Upper lobe of left lung (tissue), 6 donors: ENCODE results near the gene ASB2. TPM values are rescaled to one million over a fixed set of nuclear protein-coding genes. Genes with fewer than 3 reads are reported as not detected.

Experiments used
- ATAC-seq, 2 donors: fragments of 200-7000 bp; cut with Tn5 transposase; one replicate each; pipeline ENCODE4 v1.9.1; 2022; ENCODE audit warnings: mild to moderate bottlenecking in 2 of 2, moderate library complexity in 2 of 2; ENCODE audit not compliant: low FRiP score in 2 of 2
- DNase-seq, 2 donors: peaks; one replicate each; pipeline ENCODE4 v3.0.0-alpha.2; 2019 to 2020
- H3K27ac ChIP-seq, 4 donors: fragments of 200-600 bp; sonication (generic); one replicate each; pipeline ENCODE4 v1.5.1; 2016 to 2019
- H3K27me3 ChIP-seq, 4 donors: fragments of 200-600 bp; sonication (generic); one replicate each; pipeline ENCODE4 v1.5.1; 2017 to 2019
- H3K36me3 ChIP-seq, 4 donors: fragments of 200-600 bp; sonication (generic); one replicate each; pipeline ENCODE4 v1.5.1; 2016 to 2019
- H3K4me1 ChIP-seq, 4 donors: fragments of 200-600 bp; sonication (generic); one replicate each; pipeline ENCODE4 v1.5.1; 2018 to 2019
- H3K4me3 ChIP-seq, 4 donors: fragments of 200-600 bp; sonication (generic); one replicate each; pipeline ENCODE4 v1.5.1; 2017 to 2019; ENCODE audit warnings: mild to moderate bottlenecking in 2 of 4, moderate library complexity in 1 of 4
- H3K9me3 ChIP-seq, 4 donors: fragments of 200-600 bp; sonication (generic); one replicate each; pipeline ENCODE4 v1.5.1; 2018 to 2019
- CTCF ChIP-seq, 6 experiments: fragments of 450-650 bp in 4 of 6; fragments of 200-600 bp in 2 of 6; sonication (generic) in 2 of 6; IDR thresholded peaks; one replicate each; pipeline ENCODE4 v1.5.1; 2016 to 2019; ENCODE audit warnings: antibody characterized with exemption in 6 of 6
- EP300 ChIP-seq, 4 donors: sonication (generic); formaldehyde crosslinking; IDR thresholded peaks; one replicate each; pipeline ENCODE4 v1.5.1; 2017; ENCODE audit warnings: antibody characterized with exemption in 4 of 4, control low read depth in 2 of 4
- POLR2A ChIP-seq, 4 donors: fragments of 450-650 bp; IDR thresholded peaks; one replicate each; pipeline ENCODE4 v1.5.1; 2016 to 2017; ENCODE audit warnings: antibody characterized with exemption in 4 of 4, mild to moderate bottlenecking in 2 of 4
- POLR2AphosphoS5 ChIP-seq, 2 donors: sonication (generic); formaldehyde crosslinking; IDR thresholded peaks; one replicate each; pipeline ENCODE4 v1.5.1; 2017; ENCODE audit warnings: antibody characterized with exemption in 2 of 2
- WGBS, 2 donors: methylation state at CpG; one replicate each; pipeline ENCODE4 v1.1.5; 2017 to 2018; 5-methylcytosine and 5-hydroxymethylcytosine counted together
- total RNA-seq, 6 donors: library from RNA; depleted of rRNA in 4 of 6; stranded (reverse); fragments of >200 nt in 4 of 6; gene quantifications; one replicate each; pipeline versions ENCODE4 v1.1.0 to v1.2.1, GENCODE V29; 2016 to 2021
- donor health status: DM: no; HTN: no; CAD: no; lungs with moderate emphysema.
- donor health status: DM: no; HTN: yes; CAD: no; lungs with severe emphysema.

The ASB2 gene
- total RNA-seq, 6 donors from 2014 or later = 0.76 to 2.2 (median 1.9) TPM; not detected in 1

- no peak overlapping the region for H3K4me3 ChIP-seq
- no peak for TF ChIP-seq POLR2A (IDR thresholded peaks at IDR 0.05)
- no peaks in the 10 kb centered on the region for H3K36me3 ChIP-seq
- DNase-seq = no peak
- no peak for ATAC-seq
- no peaks in the 10 kb centered on the region for H3K4me1 ChIP-seq
- H3K27me3 ChIP-seq = no peaks in the 10 kb centered on the region
- H3K9me3 ChIP-seq = no peaks in the 10 kb centered on the region
- WGBS, 2 donors = 69 to 75% methylated on average over 3 of the region's 3 CpGs
- H3K27ac ChIP-seq = no peak overlapping the region
Observed at GRCh38 chr14:94008234-94008633, 31.9 kb upstream of the ASB2 start.

DNA sequence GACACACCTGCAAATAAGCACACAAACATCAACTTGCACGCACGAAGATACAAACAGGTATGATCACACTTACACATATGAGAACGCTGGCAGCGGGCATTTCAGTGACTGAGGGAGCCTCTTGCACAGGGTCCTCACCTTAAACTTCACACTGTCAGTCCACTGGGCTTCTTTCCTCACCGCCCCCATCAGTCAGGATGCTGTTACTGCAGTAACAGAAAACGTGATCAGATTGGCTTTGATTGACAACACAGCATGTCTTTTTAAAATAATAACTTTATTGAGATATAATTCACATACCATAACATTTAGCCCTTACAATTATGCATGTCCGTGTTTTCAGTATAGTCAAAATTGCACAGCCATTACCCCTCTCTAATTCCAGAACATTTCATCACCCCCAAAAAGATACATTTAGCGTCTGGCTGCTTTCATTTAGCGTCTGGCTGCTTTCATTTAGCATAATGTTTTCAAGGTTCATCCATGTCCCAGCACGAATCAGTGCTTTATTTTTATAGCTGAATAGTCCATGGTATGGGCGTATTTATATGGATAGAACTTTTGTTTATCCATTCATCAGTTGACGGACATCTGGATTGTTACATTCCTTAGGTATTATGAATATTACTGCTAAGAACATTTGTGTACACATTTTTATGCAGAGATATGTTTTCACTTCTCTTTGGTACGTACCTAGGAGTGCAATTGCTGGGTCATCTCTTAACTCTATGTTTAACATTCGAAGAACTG, 29.1 kb upstream of the ASB2 start:
- ATAC-seq = no peak
- Histone ChIP-seq H3K9me3 (no peaks in the 10 kb centered on the region), H3K4me3 (no peak overlapping the region), H3K36me3 (no peaks in the 10 kb centered on the region), H3K4me1 (no peaks in the 10 kb centered on the region), H3K27ac (no peak overlapping the region), H3K27me3 (peaks cover 0 to 5% (median 0%) of the 10 kb centered on the region in 4 donors)
- no peak for TF ChIP-seq EP300 (IDR thresholded peaks at IDR 0.05)
- no peak for TF ChIP-seq POLR2AphosphoS5 (IDR thresholded peaks at IDR 0.05)
- TF ChIP-seq CTCF (IDR thresholded peaks at IDR 0.05) = no peak
- TF ChIP-seq POLR2A (IDR thresholded peaks at IDR 0.05) = no peak
- 48 to 51% methylated on average over 14 of the region's 14 CpGs for WGBS, 2 donors
- no peak for DNase-seq

DNA sequence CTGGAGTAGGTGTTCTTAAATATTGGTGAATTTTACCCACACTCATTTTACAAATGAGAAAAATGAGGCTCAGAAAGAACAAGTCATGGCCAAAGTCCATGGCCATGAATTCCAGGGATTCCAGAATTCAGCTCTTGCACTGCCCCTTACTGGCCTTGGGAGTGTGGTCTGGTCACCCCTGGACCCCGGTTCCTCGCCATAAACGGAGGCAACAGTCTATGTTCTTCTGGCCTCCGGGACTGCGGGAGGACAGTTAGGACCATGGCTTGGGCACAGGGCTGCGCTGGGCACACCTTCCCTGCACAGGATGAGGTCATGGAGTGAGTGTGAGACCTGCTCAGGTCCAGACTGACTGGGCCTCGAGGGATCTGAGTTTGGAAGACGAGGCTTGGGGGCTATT, 27.6 kb upstream of the ASB2 start:
- DNase-seq = no peak
- peak; percentile 2 to 16 for ATAC-seq
- no peak for TF ChIP-seq EP300 (IDR thresholded peaks at IDR 0.05)
- no peak for TF ChIP-seq CTCF (IDR thresholded peaks at IDR 0.05)
- no peak for TF ChIP-seq POLR2A (IDR thresholded peaks at IDR 0.05)
- TF ChIP-seq POLR2AphosphoS5 (IDR thresholded peaks at IDR 0.05) = no peak
- Histone ChIP-seq H3K4me1 (no peaks in the 10 kb centered on the region), H3K4me3 (no peak overlapping the region), H3K36me3 (no peaks in the 10 kb centered on the region), H3K9me3 (no peaks in the 10 kb centered on the region), H3K27me3 (peaks cover 0 to 5% (median 0%) of the 10 kb centered on the region in 4 donors), H3K27ac (no peak overlapping the region)
- WGBS, 2 donors = 40 to 87% methylated on average over 2 to 8 of the region's 8 CpGs

- no peaks in the 10 kb centered on the region for H3K9me3 ChIP-seq
- H3K27me3 ChIP-seq = peaks cover 0 to 5% (median 0%) of the 10 kb centered on the region in 4 donors
- TF ChIP-seq EP300 (IDR thresholded peaks at IDR 0.05) (no peak), POLR2A (IDR thresholded peaks at IDR 0.05) (no peak), POLR2AphosphoS5 (IDR thresholded peaks at IDR 0.05) (no peak), CTCF (IDR thresholded peaks at IDR 0.05) (no peak)
- DNase-seq (no peak), ATAC-seq (no peak)
- no peak overlapping the region for H3K27ac ChIP-seq
- H3K36me3 ChIP-seq = no peaks in the 10 kb centered on the region
- no peaks in the 10 kb centered on the region for H3K4me1 ChIP-seq
- 72 to 76% methylated on average over 2 to 4 of the region's 4 CpGs for WGBS, 2 donors
- no peak overlapping the region for H3K4me3 ChIP-seq
Observed at GRCh38 chr14:94003397-94003796, 27.0 kb upstream of the ASB2 start.

DNA sequence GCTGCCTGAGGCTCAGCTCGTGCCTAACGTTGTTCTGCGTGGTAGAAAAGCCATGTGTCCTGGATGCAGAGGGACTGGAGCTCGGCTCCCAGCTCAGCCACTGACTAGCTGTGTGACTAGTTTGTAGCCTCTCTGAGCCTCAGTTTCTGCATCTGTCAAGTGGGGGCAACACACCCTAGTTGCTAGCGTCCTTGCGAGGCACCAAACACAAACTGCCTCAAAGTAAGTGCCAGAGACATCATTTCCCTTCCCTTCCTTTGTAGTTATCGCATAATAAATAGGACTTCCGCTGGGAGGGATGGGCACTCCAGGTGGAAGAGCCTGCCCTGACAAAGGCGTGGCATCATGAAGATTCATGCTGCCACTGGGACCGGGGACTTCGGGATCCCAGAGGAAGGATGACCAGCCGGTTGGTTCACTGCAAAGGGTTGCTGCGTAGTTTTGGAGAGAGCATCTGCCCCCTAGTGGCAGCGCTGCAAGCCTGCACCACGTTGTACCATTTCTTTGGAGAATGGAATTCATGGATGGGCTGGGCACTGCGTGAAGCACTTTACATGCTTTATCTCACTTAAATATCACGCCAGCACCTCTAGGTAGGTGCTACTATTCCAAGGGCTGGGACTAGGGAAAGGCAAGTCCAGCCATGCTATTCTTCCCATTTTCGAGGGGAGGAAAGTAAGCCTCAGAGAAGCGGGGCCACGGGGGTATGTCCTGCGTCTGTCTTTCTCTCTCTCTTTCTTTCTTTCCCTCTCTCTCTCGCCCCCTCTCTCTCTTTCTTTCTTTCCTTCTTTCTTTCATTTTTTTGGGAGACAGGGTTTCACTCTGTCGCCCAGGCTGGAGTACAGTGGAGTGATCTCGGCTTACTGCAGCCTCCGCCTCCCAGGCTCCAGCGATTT, 25.4 kb upstream of the ASB2 start:
- 41 to 53% methylated on average over 17 to 26 of the region's 26 CpGs for WGBS, 2 donors
- TF ChIP-seq POLR2AphosphoS5 (IDR thresholded peaks at IDR 0.05) (no peak), EP300 (IDR thresholded peaks at IDR 0.05) (no peak), CTCF (IDR thresholded peaks at IDR 0.05) (peak; percentile 83 to 94 (median 92))
- DNase-seq (peak in 1 of 2 donors; percentile 59), ATAC-seq (peak; percentile 80 to 84)
- Histone ChIP-seq H3K27ac (no peak overlapping the region), H3K36me3 (no peaks in the 10 kb centered on the region), H3K9me3 (no peaks in the 10 kb centered on the region), H3K4me3 (no peak overlapping the region), H3K27me3 (peaks cover 0 to 5% (median 0%) of the 10 kb centered on the region in 4 donors), H3K4me1 (no peaks in the 10 kb centered on the region)
